Measurements from ENCODE around the gene HERC3. TPM values are rescaled to one million over a fixed set of nuclear protein-coding genes. Genes with fewer than 3 reads are reported as not detected.

Gene HERC3
- total and polyA plus RNA-seq, 4 donors = 5.5 to 46.2 (median 21.7) TPM

DNA sequence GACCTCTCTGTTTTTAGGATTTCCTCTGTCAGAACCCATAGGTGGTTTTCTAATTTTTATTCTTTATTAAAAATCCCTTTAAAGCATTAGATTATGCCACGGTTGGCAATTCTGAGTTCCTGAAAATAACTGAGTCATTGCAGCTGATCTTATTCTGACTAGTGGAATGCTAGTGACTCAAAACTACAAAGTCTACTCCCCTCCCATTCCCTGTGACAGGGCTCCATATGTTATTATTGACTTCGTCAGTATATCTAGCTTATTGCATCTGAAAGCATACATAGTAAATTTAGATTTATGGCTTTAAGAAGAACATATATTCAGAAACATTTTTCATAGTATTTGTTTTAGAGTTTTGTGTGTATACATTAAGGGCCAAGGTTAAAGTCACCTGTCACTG lies 38.5 kb downstream of the HERC3 start:
- Histone ChIP-seq H3K9me3 (ENCODE audit: control insufficient read depth, low read length) (no peaks in the 10 kb centered on the region), H3K36me3 (ENCODE audit: control insufficient read depth in 1 of 2, insufficient read depth in 2 of 2, low read length in 1 of 2) (no peaks in the 10 kb centered on the region), H3K4me1 (ENCODE audit: control insufficient read depth in 1 of 2, insufficient read depth in 2 of 2, low read length in 2 of 2) (no peaks in the 10 kb centered on the region), H3K4me3 (ENCODE audit: low read length in 2 of 2) (no peak overlapping the region), H3K27me3 (ENCODE audit: control insufficient read depth in 1 of 2, insufficient read depth in 2 of 2, low read length in 1 of 2) (no peaks in the 10 kb centered on the region), H3K27ac (ENCODE audit: low read depth in 1 of 2, low read length in 2 of 2) (no peak overlapping the region)
- intact Hi-C loops (cut with DNase I) = no loop called here
- DNase-seq (no peak), ATAC-seq (ENCODE audit: low FRiP score) (no peak)
- 34 to 36% methylated on average over 2 of the region's 2 CpGs for WGBS, 2 donors

DNA sequence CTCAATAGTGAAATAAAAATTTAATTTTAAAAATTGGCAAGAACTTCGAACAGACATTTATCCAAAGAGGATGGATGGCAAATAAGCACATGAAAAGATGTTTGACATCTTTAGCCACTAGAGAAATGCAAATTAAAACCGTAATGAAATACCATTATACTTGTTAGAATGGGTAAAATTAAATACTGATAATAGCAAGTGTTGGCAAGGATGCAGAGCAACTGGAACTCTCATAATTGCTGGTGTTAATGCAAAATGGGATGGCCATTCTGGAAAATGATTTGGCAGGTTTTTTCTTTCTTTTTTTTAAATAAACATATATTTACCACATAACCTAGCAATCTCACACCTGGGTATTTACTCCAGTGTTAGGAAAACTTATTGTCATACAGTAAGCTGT lies 51.7 kb downstream of the HERC3 start:
- H3K4me3 ChIP-seq (ENCODE audit: low read length in 2 of 2) = no peak overlapping the region
- H3K4me1 ChIP-seq (ENCODE audit: control insufficient read depth in 1 of 2, insufficient read depth in 2 of 2, low read length in 2 of 2) = peaks cover 0 to 2% of the 10 kb centered on the region in 2 donors
- ATAC-seq (ENCODE audit: low FRiP score) = no peak
- no peaks in the 10 kb centered on the region for H3K27me3 ChIP-seq (ENCODE audit: control insufficient read depth in 1 of 2, insufficient read depth in 2 of 2, low read length in 1 of 2)
- intact Hi-C loops (cut with DNase I) = no loop called here
- 94% methylated on average over 2 of the region's 2 CpGs for WGBS, 2 donors
- H3K27ac ChIP-seq (ENCODE audit: low read depth in 1 of 2, low read length in 2 of 2) = no peak overlapping the region
- no peaks in the 10 kb centered on the region for H3K36me3 ChIP-seq (ENCODE audit: control insufficient read depth in 1 of 2, insufficient read depth in 2 of 2, low read length in 1 of 2)
- no peaks in the 10 kb centered on the region for H3K9me3 ChIP-seq (ENCODE audit: control insufficient read depth, low read length)
- DNase-seq = no peak

- H3K4me1 ChIP-seq (ENCODE audit: control insufficient read depth in 1 of 2, insufficient read depth in 2 of 2, low read length in 2 of 2) = peaks cover 0 to 5% of the 10 kb centered on the region in 2 donors
- H3K27ac ChIP-seq (ENCODE audit: low read depth in 1 of 2, low read length in 2 of 2) = no peak overlapping the region
- H3K27me3 ChIP-seq (ENCODE audit: control insufficient read depth in 1 of 2, insufficient read depth in 2 of 2, low read length in 1 of 2) = no peaks in the 10 kb centered on the region
- no peaks in the 10 kb centered on the region for H3K9me3 ChIP-seq (ENCODE audit: control insufficient read depth, low read length)
- 80 to 87% methylated on average over 1 of the region's 1 CpG for WGBS, 2 donors
- DNase-seq = no peak
- no peak overlapping the region for H3K4me3 ChIP-seq (ENCODE audit: low read length in 2 of 2)
- H3K36me3 ChIP-seq (ENCODE audit: control insufficient read depth in 1 of 2, insufficient read depth in 2 of 2, low read length in 1 of 2) = no peaks in the 10 kb centered on the region
- no peak for ATAC-seq (ENCODE audit: low FRiP score)
- intact Hi-C loops (cut with DNase I) = no loop called here
Observed at GRCh38 chr4:88645994-88646393, 53.7 kb downstream of the HERC3 start.

- ATAC-seq (ENCODE audit: low FRiP score) (no peak), DNase-seq (no peak)
- H3K27ac ChIP-seq (ENCODE audit: low read depth in 1 of 2, low read length in 2 of 2) = peak overlapping the region in 1 of 2 donors; percentile 57
- intact Hi-C loops (cut with DNase I) = no loop called here
- 94 to 97% methylated on average over 7 of the region's 7 CpGs for WGBS, 2 donors
- H3K9me3 ChIP-seq (ENCODE audit: control insufficient read depth, low read length) = no peaks in the 10 kb centered on the region
- H3K27me3 ChIP-seq (ENCODE audit: control insufficient read depth in 1 of 2, insufficient read depth in 2 of 2, low read length in 1 of 2) = no peaks in the 10 kb centered on the region
- H3K4me3 ChIP-seq (ENCODE audit: low read length in 2 of 2) = no peak overlapping the region
- peaks cover 0 to 5% of the 10 kb centered on the region in 2 donors for H3K4me1 ChIP-seq (ENCODE audit: control insufficient read depth in 1 of 2, insufficient read depth in 2 of 2, low read length in 2 of 2)
- no peaks in the 10 kb centered on the region for H3K36me3 ChIP-seq (ENCODE audit: control insufficient read depth in 1 of 2, insufficient read depth in 2 of 2, low read length in 1 of 2)
Observed at GRCh38 chr4:88646528-88647280, 54.4 kb downstream of the HERC3 start.

GRCh38 chr4:88649716-88650115 lies 57.4 kb downstream of the HERC3 start:
- no peak for DNase-seq
- Histone ChIP-seq H3K4me3 (ENCODE audit: low read length in 2 of 2) (no peak overlapping the region), H3K27ac (ENCODE audit: low read depth in 1 of 2, low read length in 2 of 2) (no peak overlapping the region), H3K27me3 (ENCODE audit: control insufficient read depth in 1 of 2, insufficient read depth in 2 of 2, low read length in 1 of 2) (no peaks in the 10 kb centered on the region), H3K4me1 (ENCODE audit: control insufficient read depth in 1 of 2, insufficient read depth in 2 of 2, low read length in 2 of 2) (peaks cover 0 to 5% of the 10 kb centered on the region in 2 donors), H3K9me3 (ENCODE audit: control insufficient read depth, low read length) (no peaks in the 10 kb centered on the region), H3K36me3 (ENCODE audit: control insufficient read depth in 1 of 2, insufficient read depth in 2 of 2, low read length in 1 of 2) (no peaks in the 10 kb centered on the region)
- intact Hi-C loops (cut with DNase I) = no loop called here
- no peak for ATAC-seq (ENCODE audit: low FRiP score)
- 67 to 71% methylated on average over 3 of the region's 3 CpGs for WGBS, 2 donors

- DNase-seq (no peak), ATAC-seq (ENCODE audit: low FRiP score) (no peak)
- Histone ChIP-seq H3K4me3 (ENCODE audit: low read length in 2 of 2) (no peak overlapping the region), H3K4me1 (ENCODE audit: control insufficient read depth in 1 of 2, insufficient read depth in 2 of 2, low read length in 2 of 2) (peaks cover 3% of the 10 kb centered on the region in 2 donors), H3K36me3 (ENCODE audit: control insufficient read depth in 1 of 2, insufficient read depth in 2 of 2, low read length in 1 of 2) (peaks cover 0 to 6% of the 10 kb centered on the region in 2 donors), H3K9me3 (ENCODE audit: control insufficient read depth, low read length) (no peaks in the 10 kb centered on the region), H3K27ac (ENCODE audit: low read depth in 1 of 2, low read length in 2 of 2) (no peak overlapping the region), H3K27me3 (ENCODE audit: control insufficient read depth in 1 of 2, insufficient read depth in 2 of 2, low read length in 1 of 2) (no peaks in the 10 kb centered on the region)
- WGBS, 2 donors = 79% methylated on average over 4 of the region's 4 CpGs
- intact Hi-C loops (cut with DNase I) = no loop called here
Observed at GRCh38 chr4:88653371-88653946, 61.2 kb downstream of the HERC3 start.

GRCh38 chr4:88655226-88655625 lies 62.9 kb downstream of the HERC3 start:
- ATAC-seq (ENCODE audit: low FRiP score) (no peak), DNase-seq (no peak)
- no peaks in the 10 kb centered on the region for H3K27me3 ChIP-seq (ENCODE audit: control insufficient read depth in 1 of 2, insufficient read depth in 2 of 2, low read length in 1 of 2)
- H3K4me3 ChIP-seq (ENCODE audit: low read length in 2 of 2) = no peak overlapping the region
- no peak overlapping the region for H3K27ac ChIP-seq (ENCODE audit: low read depth in 1 of 2, low read length in 2 of 2)
- peaks cover 0 to 3% of the 10 kb centered on the region in 2 donors for H3K4me1 ChIP-seq (ENCODE audit: control insufficient read depth in 1 of 2, insufficient read depth in 2 of 2, low read length in 2 of 2)
- H3K36me3 ChIP-seq (ENCODE audit: control insufficient read depth in 1 of 2, insufficient read depth in 2 of 2, low read length in 1 of 2) = peaks cover 0 to 6% of the 10 kb centered on the region in 2 donors
- intact Hi-C loops (cut with DNase I) = loop anchor here in 1 of 2 donors (5.0 kb wide), 3 partner anchors 43 to 128 kb away; partner anchors contain the start of gene HERC3
- 80 to 88% methylated on average over 3 of the region's 3 CpGs for WGBS, 2 donors
- no peaks in the 10 kb centered on the region for H3K9me3 ChIP-seq (ENCODE audit: control insufficient read depth, low read length)

DNA sequence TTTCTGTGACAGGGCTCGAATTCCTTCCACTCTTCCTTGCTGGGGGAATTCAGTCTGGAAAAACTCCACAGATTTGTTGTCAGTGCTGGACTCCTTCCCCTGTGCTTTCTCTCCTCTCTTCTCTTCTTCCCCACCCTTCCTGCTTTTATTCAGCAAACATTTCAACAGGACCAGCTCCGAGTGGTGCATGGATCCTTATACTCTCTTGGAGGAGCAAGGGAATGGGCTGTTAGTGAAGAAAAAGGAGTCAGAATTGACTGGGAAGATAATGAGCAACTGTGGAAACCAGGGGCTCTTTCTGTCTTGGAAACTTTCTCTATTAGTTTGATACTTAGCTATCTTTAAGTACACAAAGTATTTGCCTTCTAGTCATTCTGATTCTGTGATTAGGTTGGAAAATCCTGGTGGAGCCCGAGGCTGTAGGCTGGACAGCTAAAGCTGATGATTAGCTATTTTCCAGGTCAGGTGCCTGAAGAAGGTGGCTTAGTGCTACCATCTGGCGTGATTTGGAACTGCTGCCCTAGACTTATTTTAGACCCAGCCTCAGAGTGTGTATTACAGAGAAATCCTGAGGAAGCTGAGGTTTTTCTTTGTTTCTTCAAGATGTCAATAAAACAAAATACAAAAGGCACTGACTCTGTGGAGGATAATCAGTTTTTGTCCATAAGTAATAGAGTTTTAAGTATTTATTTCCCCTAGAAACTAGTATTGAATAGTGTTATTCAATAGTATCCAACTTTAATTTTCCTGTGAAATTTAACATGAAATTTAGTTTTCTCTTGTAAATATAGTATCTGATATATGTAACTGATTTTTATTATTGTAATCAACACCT lies 67.0 kb downstream of the HERC3 start:
- 24 to 28% methylated on average over 4 of the region's 4 CpGs for WGBS, 2 donors
- intact Hi-C loops (cut with DNase I) = loop anchor here (2.0 to 5.0 kb wide), 4 partner anchors 47 to 132 kb away; partner anchors contain the start of gene HERC3 (in 2 of the 2)
- peaks cover 0 to 3% of the 10 kb centered on the region in 2 donors for H3K4me1 ChIP-seq (ENCODE audit: control insufficient read depth in 1 of 2, insufficient read depth in 2 of 2, low read length in 2 of 2)
- no peak overlapping the region for H3K4me3 ChIP-seq (ENCODE audit: low read length in 2 of 2)
- peak in 1 of 2 donors; percentile 49 for DNase-seq
- H3K27ac ChIP-seq (ENCODE audit: low read depth in 1 of 2, low read length in 2 of 2) = peak overlapping the region in 1 of 2 donors; percentile 68
- peak; percentile 87 for ATAC-seq (ENCODE audit: low FRiP score)
- H3K9me3 ChIP-seq (ENCODE audit: control insufficient read depth, low read length) = no peaks in the 10 kb centered on the region
- H3K36me3 ChIP-seq (ENCODE audit: control insufficient read depth in 1 of 2, insufficient read depth in 2 of 2, low read length in 1 of 2) = peaks cover 0 to 6% of the 10 kb centered on the region in 2 donors
- H3K27me3 ChIP-seq (ENCODE audit: control insufficient read depth in 1 of 2, insufficient read depth in 2 of 2, low read length in 1 of 2) = no peaks in the 10 kb centered on the region

Measured in aorta (tissue), 5 donors.